ENCODE results near the gene TCTN3.
"Not testable (repeated sequence)": the region's sequence is repeated elsewhere in the genome, so short reads cannot be mapped to it uniquely, and the experiment has no call there.

TCTN3 gene

DNA sequence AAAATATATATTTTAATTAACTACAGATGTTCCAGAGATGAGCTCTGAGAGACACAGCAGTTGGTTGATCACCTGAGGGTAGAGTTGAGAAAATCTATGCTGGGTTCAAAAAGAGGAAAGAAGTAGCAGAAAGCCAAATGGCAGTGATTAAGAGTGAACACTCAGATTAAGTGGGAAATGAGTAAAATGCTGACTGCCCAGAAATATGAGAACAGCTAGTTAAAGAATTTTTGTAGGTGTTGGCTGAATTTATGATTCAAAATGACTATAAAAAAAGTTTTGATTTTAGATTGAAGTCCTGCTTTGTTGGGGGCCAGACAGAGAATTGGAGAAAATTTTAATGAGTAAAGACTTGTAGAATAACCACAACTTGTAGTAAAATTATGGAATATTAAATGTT, 9.8 kb downstream of the TCTN3 start:
- DNase-seq, result no peak

GRCh38 chr10:95675403-95676116, 18.2 kb downstream of the TCTN3 start:
- no peak for DNase-seq

DNA sequence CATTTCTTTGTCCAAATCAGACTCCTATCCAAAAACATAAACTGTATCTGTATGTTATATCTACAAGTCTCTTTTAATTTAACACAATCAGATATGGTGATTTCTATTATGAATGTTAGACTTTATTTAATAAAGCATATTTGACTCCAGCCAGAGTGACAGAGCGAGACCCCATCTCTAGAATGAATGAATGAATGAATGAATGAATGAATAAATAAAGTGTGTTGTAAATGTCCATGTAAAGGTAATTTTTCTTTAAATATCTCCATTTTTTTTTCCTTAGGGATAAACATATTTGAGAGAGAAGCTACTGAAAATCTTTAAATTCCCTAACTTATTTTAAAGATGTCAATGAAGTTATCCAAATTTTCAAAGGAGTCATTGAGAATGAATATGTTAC, 19.1 kb downstream of the TCTN3 start:
- no peak for DNase-seq

GRCh38 chr10:95672641-95673040, 21.1 kb downstream of the TCTN3 start:
- DNase-seq, result not testable (repeated sequence)

- DNase-seq, result no peak
These were observed 29.2 kb downstream of the TCTN3 start for GRCh38 chr10:95664543-95664942.

- no peak for DNase-seq
These were observed 30.2 kb downstream of the TCTN3 start for GRCh38 chr10:95663496-95663895.

DNA sequence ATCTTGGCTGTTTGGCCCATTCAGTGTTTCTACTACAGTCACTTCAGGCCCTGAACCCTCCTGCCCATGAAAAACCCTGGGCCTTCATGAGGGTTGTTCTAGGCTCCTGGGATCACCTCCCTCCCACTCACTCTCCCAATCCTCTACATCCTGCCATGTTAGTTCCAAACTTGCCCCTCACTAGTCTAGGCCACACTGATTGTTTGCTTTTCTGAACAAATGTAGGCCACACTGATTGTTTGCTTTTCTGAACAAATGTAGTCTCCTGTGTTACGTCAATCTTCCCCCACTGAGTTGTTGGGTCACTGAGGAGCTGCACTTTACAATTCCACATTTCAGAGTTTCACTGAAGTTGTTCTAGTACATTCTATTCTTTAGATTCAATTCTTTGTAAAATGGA, 31.9 kb downstream of the TCTN3 start:
- no peak for DNase-seq

- DNase-seq, result no peak
These were observed 33.4 kb downstream of the TCTN3 start for GRCh38 chr10:95660283-95660682.

GRCh38 chr10:95657250-95657649, 36.5 kb downstream of the TCTN3 start:
- DNase-seq, result no peak

GRCh38 chr10:95656291-95657164, 37.2 kb downstream of the TCTN3 start, which contains the start of gene ALDH18A1:
Gene ALDH18A1 (minus strand): TSS chr10:95656711. CDS start chr10:95653377, 3,334 bp downstream.
- DNase-seq, result peak; percentile 78

DNA sequence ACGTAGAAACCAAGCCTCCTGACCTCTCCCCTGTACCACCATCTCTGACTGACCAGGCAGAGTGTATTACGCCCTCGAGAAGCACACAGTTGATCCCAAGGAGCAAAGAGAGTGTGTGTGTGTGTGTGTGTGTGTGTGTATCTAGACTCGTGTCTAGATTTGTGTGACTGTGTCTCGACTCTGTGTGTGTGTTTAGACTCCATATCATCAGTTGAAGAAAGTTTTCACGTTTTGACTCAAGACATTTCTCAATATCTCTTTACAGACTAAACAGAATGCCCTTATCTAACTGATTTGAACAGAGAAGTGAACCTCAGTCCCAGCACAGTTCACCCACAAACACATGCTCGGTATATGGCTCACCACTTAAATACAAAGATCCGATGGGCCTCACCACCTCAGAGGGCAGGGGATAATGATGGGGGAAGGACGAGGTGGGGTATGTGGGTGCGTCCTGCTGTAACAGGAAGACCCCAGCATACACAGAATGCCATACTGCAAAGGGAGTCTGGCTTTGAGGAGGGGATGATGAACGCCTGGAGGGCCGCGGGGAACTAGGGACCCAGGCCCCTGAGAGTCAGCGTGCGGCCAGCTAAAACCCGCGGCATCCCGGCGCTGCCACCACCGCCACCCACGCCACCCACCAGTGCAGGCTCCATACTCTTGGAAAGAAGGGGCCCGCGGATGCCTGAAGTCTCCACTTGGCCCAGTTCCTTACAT, 38.0 kb downstream of the TCTN3 start:
- no peak for DNase-seq

GRCh38 chr10:95653895-95654294, 39.8 kb downstream of the TCTN3 start:
- DNase-seq, result no peak

DNA sequence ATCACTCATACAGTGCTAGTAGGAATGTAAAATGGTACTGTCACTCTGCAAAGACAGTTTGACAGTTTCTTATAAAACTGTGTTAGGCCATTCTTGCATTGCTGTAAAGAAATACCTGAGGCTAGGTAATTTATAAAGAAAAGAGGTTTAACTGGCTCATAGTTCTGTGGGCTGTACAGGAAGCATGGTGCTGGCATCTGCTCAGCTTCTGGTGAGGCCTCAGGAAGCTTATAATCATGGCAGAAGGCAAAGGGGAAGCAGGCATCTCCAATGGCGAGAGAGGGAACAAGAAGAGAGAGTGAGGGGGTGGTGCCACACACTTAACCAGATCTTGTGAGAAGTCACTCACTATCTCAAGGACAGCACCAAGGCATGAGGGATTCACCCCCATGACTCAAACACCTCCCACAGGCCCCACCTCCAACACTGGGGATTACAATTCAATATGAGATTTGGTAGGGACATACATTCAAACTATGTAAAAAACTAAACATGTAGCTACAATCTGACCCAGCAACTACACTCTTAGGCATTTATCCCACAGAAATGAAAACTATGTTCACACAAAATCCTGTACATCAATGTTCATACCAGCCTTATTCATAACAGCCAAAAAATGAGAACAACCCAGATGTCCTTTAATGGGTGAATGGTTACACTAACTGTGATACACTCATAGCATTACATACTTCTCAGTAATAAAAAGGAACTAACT, 42.2 kb downstream of the TCTN3 start:
- no peak for DNase-seq

DNA sequence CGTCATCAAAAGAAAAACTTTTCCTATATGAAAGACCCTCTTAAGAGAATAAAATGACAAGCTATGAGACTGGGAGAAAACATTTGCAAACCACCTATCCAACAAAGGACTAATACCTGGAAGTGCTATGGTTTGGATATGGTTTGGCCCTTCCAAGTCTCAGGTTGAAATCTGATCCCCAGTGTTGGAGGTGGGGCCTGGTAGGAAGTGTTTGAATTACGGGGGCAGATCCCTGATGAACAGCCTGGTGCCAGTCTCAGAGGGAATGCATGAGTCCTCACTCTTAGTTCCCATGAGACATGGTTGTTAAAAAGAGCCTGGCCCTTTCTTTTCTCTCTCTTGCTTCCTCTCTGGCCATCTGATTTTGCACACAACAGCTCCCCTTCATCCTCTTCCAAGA, 43.5 kb downstream of the TCTN3 start:
- no peak for DNase-seq

DNA sequence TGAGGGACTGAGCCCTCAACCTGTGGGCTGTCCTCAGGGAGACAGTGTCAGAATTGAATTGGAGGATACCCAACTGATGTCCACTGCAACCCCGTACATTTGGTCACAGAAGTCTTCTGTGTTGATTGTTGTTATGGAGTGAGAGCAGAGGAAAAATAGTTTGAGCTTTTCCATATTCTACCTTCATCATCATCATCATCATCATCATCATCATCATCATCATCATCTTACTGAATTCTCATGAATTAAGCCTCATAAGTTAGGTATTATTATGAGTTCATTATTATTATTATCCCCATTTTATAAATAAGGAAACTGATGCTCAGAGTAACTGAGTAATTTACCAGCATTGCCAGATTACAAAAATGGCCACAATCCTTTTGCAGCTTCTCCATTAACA, 45.6 kb downstream of the TCTN3 start:
- DNase-seq, result no peak

- no peak for DNase-seq
These were observed 47.6 kb downstream of the TCTN3 start for GRCh38 chr10:95646160-95646559.

- no peak for DNase-seq
These were observed 48.8 kb downstream of the TCTN3 start for GRCh38 chr10:95644901-95645300.

- DNase-seq, result no peak
These were observed 52.8 kb downstream of the TCTN3 start for GRCh38 chr10:95640891-95641315.

- no peak for DNase-seq
These were observed 55.8 kb downstream of the TCTN3 start for GRCh38 chr10:95637911-95638310.

- no peak for DNase-seq
These were observed 56.6 kb downstream of the TCTN3 start for GRCh38 chr10:95637140-95637539.

- no peak for DNase-seq
These were observed 58.4 kb downstream of the TCTN3 start for GRCh38 chr10:95635319-95635733.

DNA sequence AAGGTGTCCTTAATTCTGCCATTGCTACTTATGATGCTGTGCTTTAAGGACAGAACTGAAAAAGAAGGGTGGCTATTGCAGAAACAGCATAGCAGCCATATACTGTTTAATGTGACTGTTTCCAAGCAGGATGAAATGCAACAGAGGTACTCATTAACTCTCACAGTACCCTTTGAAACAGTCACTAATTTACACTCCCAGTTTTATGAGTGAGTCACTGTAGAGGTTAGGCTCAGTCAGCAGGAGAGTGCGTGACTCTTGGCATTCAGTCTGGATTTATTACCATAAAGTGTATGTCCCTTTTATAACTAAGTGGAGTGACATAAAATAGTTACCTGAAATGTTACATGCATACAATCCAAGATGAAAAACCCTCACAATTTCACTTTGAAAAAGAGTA, 64.9 kb downstream of the TCTN3 start:
- no peak for DNase-seq

- DNase-seq, result no peak
These were observed 67.2 kb downstream of the TCTN3 start for GRCh38 chr10:95626500-95626899.
